ENCODE measurements around the gene RNF5. TPM values are rescaled to one million over a fixed set of nuclear protein-coding genes. Genes with fewer than 3 reads are reported as not detected.

Gene RNF5
- total and polyA plus RNA-seq, 2 donors (not counting 1 experiment from before 2014, with no cell fraction given) = 25.5 to 40.7 TPM

DNA sequence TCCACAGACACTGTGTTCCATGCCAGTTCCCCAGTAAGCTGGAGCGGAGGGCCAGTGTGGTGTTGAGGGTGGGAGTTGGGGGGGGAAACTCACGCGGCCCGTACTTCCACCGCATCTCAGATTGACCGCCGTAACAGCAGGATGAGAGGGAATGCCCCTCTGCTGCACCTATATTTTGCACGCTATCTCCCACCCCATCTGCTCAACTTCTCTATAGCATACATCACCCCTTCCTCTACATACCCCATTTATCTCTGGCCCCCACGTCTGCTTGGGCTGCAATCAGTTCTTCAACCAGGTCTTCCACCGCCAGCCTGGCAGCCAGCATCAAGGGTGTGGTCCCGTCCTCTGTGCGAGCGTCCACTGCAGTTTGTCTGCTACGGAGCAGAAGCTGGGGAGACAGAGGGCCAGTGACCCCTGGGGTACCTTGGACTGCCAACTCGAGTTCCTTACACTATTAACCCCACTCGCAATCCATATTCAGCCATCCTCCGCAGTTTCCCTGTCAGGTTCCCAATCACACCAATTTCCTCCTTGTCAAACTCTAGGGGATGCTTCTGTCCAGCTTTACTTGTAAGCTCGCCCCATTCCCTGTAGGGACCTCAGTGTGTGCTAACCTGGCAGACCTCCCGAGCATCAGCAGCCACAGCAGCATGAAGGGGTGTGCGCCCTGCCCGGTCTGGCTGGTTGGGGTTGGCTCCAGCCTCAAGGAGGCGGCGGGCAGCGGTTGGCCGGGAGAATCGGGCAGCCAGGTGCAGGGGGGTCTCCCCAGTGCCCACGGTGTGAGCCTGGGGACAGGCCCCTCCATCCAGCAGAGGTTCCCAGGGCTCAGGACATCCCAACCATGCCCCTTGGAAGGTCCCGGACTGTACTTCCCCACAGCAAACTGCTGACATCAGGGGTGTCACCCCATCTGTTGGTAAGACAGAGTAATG is 18.7 kb downstream of the RNF5 start:
- intact Hi-C loops (cut with micrococcal nuclease) = loop anchor here (2.0 to 10.0 kb wide), 9 partner anchors 50 to 775 kb away; partner anchors contain the start of genes BAG6, CLIC1, CSNK2B and EHMT2
- H2AFZ ChIP-seq (ENCODE audit: insufficient read depth, low read depth, low read length, poor library complexity, severe bottlenecking) = peak overlapping the region; percentile 65

More for the DNA sequence above, 18.7 kb downstream of the RNF5 start:
- Histone ChIP-seq H4K20me1 (ENCODE audit: control insufficient read depth, insufficient read depth, low read length, poor library complexity, severe bottlenecking) (no peaks in the 10 kb centered on the region), H3K4me3 (ENCODE audit: control extremely low read depth in 1 of 5, extremely low read depth in 1 of 5, insufficient read depth in 1 of 5, low read depth in 2 of 5, low read length in 4 of 5) (peak overlapping the region in 4 of 5 experiments; percentile 89 to 99 (median 94)), H3K4me2 (replicated peaks; ENCODE audit: low read depth, low read length, poor library complexity, severe bottlenecking) (peak overlapping the region; percentile 91), H3K27me3 (replicated peaks in 1 of 4; ENCODE audit: control extremely low read depth in 1 of 4, control insufficient read depth in 3 of 4, insufficient read depth in 4 of 4, low read length in 3 of 4) (no peaks in the 10 kb centered on the region), H3K79me2 (ENCODE audit: control insufficient read depth, insufficient read depth, low read length) (peaks cover 12% of the 10 kb centered on the region), H3K4me1 (ENCODE audit: control insufficient read depth in 2 of 2, insufficient read depth in 2 of 2, low read length in 2 of 2) (peaks cover 32 to 43% of the 10 kb centered on the region in 2 donors), H3K36me3 (replicated peaks in 1 of 2; ENCODE audit: control extremely low read depth in 1 of 2, control insufficient read depth in 1 of 2, extremely low read depth in 1 of 2, insufficient read depth in 2 of 2, low read length in 1 of 2) (peaks cover 0 to under 1% of the 10 kb centered on the region in 2 experiments), H3K27ac (ENCODE audit: low read length in 2 of 2) (peak overlapping the region; percentile 99 to 100), H3K9me3 (ENCODE audit: control extremely low read depth in 1 of 3, control insufficient read depth in 2 of 3, insufficient read depth in 1 of 3, low read length in 2 of 3) (no peaks in the 10 kb centered on the region), H3K9ac (ENCODE audit: low read length) (peak overlapping the region; percentile 99)
- CTCF ChIA-PET = interaction anchor here (0.6 to 1.6 kb wide), 7 partner anchors 15 to 79 kb away, joined by 3 to 7 read pairs (median 4); partner anchors contain the start of gene AGPAT1
- peak overlapping the region; percentile 99 for H3K27ac Mint-ChIP-seq
- DNase-seq (peak; percentile 70), ATAC-seq (ENCODE audit: low read depth) (no peak)
- peaks cover 46% of the 10 kb centered on the region for H3K4me1 Mint-ChIP-seq
- H3K9me3 Mint-ChIP-seq (ENCODE audit: insufficient read depth) = no peaks in the 10 kb centered on the region
- WGBS (ENCODE audit: insufficient coverage) = 57% methylated on average over 23 of the region's 28 CpGs
- H3K27me3 Mint-ChIP-seq = no peaks in the 10 kb centered on the region
- POLR2A ChIA-PET = interaction anchor here (0.5 to 1.8 kb wide), 12 partner anchors 9 to 1127 kb away, joined by 3 to 25 read pairs (median 5); partner anchors contain the start of genes AGPAT1, ATF6B, FKBPL and RNF5
- TF ChIP-seq, protein P1, sequence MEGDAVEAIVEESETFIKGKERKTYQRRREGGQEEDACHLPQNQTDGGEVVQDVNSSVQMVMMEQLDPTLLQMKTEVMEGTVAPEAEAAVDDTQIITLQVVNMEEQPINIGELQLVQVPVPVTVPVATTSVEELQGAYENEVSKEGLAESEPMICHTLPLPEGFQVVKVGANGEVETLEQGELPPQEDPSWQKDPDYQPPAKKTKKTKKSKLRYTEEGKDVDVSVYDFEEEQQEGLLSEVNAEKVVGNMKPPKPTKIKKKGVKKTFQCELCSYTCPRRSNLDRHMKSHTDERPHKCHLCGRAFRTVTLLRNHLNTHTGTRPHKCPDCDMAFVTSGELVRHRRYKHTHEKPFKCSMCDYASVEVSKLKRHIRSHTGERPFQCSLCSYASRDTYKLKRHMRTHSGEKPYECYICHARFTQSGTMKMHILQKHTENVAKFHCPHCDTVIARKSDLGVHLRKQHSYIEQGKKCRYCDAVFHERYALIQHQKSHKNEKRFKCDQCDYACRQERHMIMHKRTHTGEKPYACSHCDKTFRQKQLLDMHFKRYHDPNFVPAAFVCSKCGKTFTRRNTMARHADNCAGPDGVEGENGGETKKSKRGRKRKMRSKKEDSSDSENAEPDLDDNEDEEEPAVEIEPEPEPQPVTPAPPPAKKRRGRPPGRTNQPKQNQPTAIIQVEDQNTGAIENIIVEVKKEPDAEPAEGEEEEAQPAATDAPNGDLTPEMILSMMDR (IDR thresholded peaks at IDR 0.05) = no peak
- no peak for TF ChIP-seq EZH2 (IDR thresholded peaks at IDR 0.05; ENCODE audit: borderline replicate concordance, insufficient read depth, low read depth, low read length, poor library complexity, severe bottlenecking)
- H3K4me3 Mint-ChIP-seq = peak overlapping the region; percentile 95

All from B cell (primary cell).